CD4-positive, alpha-beta T cell treated with Interleukin-21 for 1 hour (primary cell): ENCODE measurements around the gene MCEMP1.

Experiments used
- DNase-seq: peaks from one replicate; pipeline ENCODE4 v3.0.0-alpha.2; 2020

MCEMP1 gene

GRCh38 chr19:7699003-7699402 lies 22.1 kb downstream of the MCEMP1 start:
- no peak for DNase-seq

GRCh38 chr19:7699417-7700401 lies 22.8 kb downstream of the MCEMP1 start:
- no peak for DNase-seq

- DNase-seq, result no peak
Measured at GRCh38 chr19:7701049-7701653, 24.3 kb downstream of the MCEMP1 start.

GRCh38 chr19:7701654-7702457 lies 25.0 kb downstream of the MCEMP1 start, which contains the start of gene FCER2:
FCER2 (minus strand) TSS chr19:7702131; CDS start chr19:7699760, 2,371 bp downstream.
- no peak for DNase-seq

GRCh38 chr19:7703332-7703731 lies 26.4 kb downstream of the MCEMP1 start:
- no peak for DNase-seq

- DNase-seq, result no peak
Measured at GRCh38 chr19:7704280-7705060, 27.6 kb downstream of the MCEMP1 start.

- DNase-seq, result peak; percentile 81
Measured at GRCh38 chr19:7705387-7706187, 28.7 kb downstream of the MCEMP1 start.

GRCh38 chr19:7706188-7706954 lies 29.5 kb downstream of the MCEMP1 start:
- DNase-seq, result no peak

- DNase-seq, result no peak
Measured at GRCh38 chr19:7706955-7707456, 30.1 kb downstream of the MCEMP1 start.

GRCh38 chr19:7709932-7710460 lies 33.1 kb downstream of the MCEMP1 start:
- no peak for DNase-seq

- no peak for DNase-seq
Measured at GRCh38 chr19:7710616-7711015, 33.7 kb downstream of the MCEMP1 start.

- no peak for DNase-seq
Measured at GRCh38 chr19:7715671-7716070, 38.8 kb downstream of the MCEMP1 start.

- no peak for DNase-seq
Measured at GRCh38 chr19:7716762-7717161, 39.9 kb downstream of the MCEMP1 start.

GRCh38 chr19:7718668-7719067 lies 41.8 kb downstream of the MCEMP1 start:
- DNase-seq, result no peak

GRCh38 chr19:7720351-7720750 lies 43.5 kb downstream of the MCEMP1 start:
- no peak for DNase-seq

GRCh38 chr19:7722231-7722651 lies 45.4 kb downstream of the MCEMP1 start:
- no peak for DNase-seq

- DNase-seq, result no peak
Measured at GRCh38 chr19:7725791-7726190, 48.9 kb downstream of the MCEMP1 start.

GRCh38 chr19:7729211-7729610 lies 52.3 kb downstream of the MCEMP1 start:
- DNase-seq, result no peak
